GM12875 (cell line): ENCODE measurements around the gene PMEPA1.

ENCODE experiments used
- H3K4me3 ChIP-seq: one replicate; pipeline ENCODE4 v1.5.1; 2011; ENCODE audit warnings: low read depth, low read length, control low read depth
- CTCF ChIP-seq: IDR thresholded peaks from 2 replicates; pipeline ENCODE4 v1.5.1; 2011; ENCODE audit warnings: low read depth, mild to moderate bottlenecking, control low read depth, inconsistent platforms, low read length, moderate library complexity, borderline replicate concordance; ENCODE audit not compliant: insufficient read depth

Gene PMEPA1

GRCh38 chr20:57650266-57650665, 59.5 kb downstream of the PMEPA1 start:
- H3K4me3 ChIP-seq = no peak overlapping the region
- no peak for TF ChIP-seq CTCF

GRCh38 chr20:57649617-57650015, 60.2 kb downstream of the PMEPA1 start:
- no peak overlapping the region for H3K4me3 ChIP-seq
- TF ChIP-seq CTCF = no peak

- TF ChIP-seq CTCF = no peak
- H3K4me3 ChIP-seq = no peak overlapping the region
These were observed 60.8 kb downstream of the PMEPA1 start for GRCh38 chr20:57648878-57649616.

GRCh38 chr20:57647933-57648785, 61.7 kb downstream of the PMEPA1 start:
- no peak overlapping the region for H3K4me3 ChIP-seq
- TF ChIP-seq CTCF = no peak

GRCh38 chr20:57647006-57647932, 62.5 kb downstream of the PMEPA1 start:
- TF ChIP-seq CTCF = no peak
- H3K4me3 ChIP-seq = no peak overlapping the region

GRCh38 chr20:57638895-57639236, 70.9 kb downstream of the PMEPA1 start:
- no peak overlapping the region for H3K4me3 ChIP-seq
- no peak for TF ChIP-seq CTCF
